HepG2 (cell line): ENCODE measurements around the gene ZDHHC9. TPM values are rescaled to one million over a fixed set of nuclear protein-coding genes. Genes with fewer than 3 reads are reported as not detected.

ENCODE experiments used
- DNMT1 ChIP-seq: sonication (generic); formaldehyde crosslinking; IDR thresholded peaks from 2 replicates; pipeline ENCODE4 v1.5.1; 2020; ENCODE audit warnings: mild to moderate bottlenecking, missing genetic modification reagents
- FOXJ3 ChIP-seq: sonication (generic); formaldehyde crosslinking; IDR thresholded peaks from 2 replicates; pipeline ENCODE4 v1.4.0; 2020; ENCODE audit warnings: missing genetic modification reagents, mild to moderate bottlenecking, borderline replicate concordance
- GABPA ChIP-seq, 2 experiments: IDR thresholded peaks; 2 replicates each; pipeline ENCODE4 v1.6.1; 2011 to 2016; ENCODE audit warnings: low read depth in 2 of 2, low read length in 1 of 2, missing biosample characterization in 1 of 2, missing genetic modification characterization in 1 of 2
- HNF4A ChIP-seq: sonication (generic); formaldehyde crosslinking; IDR thresholded peaks from 2 replicates; pipeline ENCODE4 v1.4.0; 2020; ENCODE audit warnings: missing genetic modification reagents
- HOXD1 ChIP-seq: sonication (generic); formaldehyde crosslinking; IDR thresholded peaks from 2 replicates; pipeline ENCODE4 v1.5.0; 2020; ENCODE audit warnings: missing genetic modification reagents
- KDM4B ChIP-seq: sonication (generic); formaldehyde crosslinking; IDR thresholded peaks from 2 replicates; pipeline ENCODE4 v1.4.0; 2020; ENCODE audit warnings: missing genetic modification reagents
- NFATC3 ChIP-seq: sonication (generic); formaldehyde crosslinking; IDR thresholded peaks from 2 replicates; pipeline ENCODE4 v1.5.1; 2020; ENCODE audit warnings: mild to moderate bottlenecking, missing genetic modification reagents
- RFX5 ChIP-seq: IDR thresholded peaks from 2 replicates; pipeline ENCODE4 v1.6.1; 2011; ENCODE audit warnings: low read depth, low read length, improper control_type of control experiment
- SALL1 ChIP-seq: sonication (generic); formaldehyde crosslinking; IDR thresholded peaks from 2 replicates; pipeline ENCODE4 v1.8.0; 2022; ENCODE audit warnings: mild to moderate bottlenecking, missing genetic modification reagents
- TCF7L2 ChIP-seq: IDR thresholded peaks from 2 replicates; pipeline ENCODE4 v1.6.1; 2011; ENCODE audit warnings: mild to moderate bottlenecking, low read depth, low read length, moderate library complexity
- TEAD3 ChIP-seq: optimal IDR thresholded peaks from 2 replicates; pipeline ENCODE3; 2016; ENCODE audit warnings: borderline replicate concordance
- ZBTB7A ChIP-seq: sonication (generic); formaldehyde crosslinking; IDR thresholded peaks from 2 replicates; pipeline ENCODE4 v1.8.0; 2022; ENCODE audit warnings: mild to moderate bottlenecking, missing genetic modification reagents
- ZMAT3 ChIP-seq: sonication (generic); formaldehyde crosslinking; conservative IDR thresholded peaks from 2 replicates; pipeline ENCODE4 v1.7.0; 2021; ENCODE audit warnings: missing genetic modification reagents
- ZNF292 ChIP-seq: sonication (generic); formaldehyde crosslinking; IDR thresholded peaks from 2 replicates; pipeline ENCODE4 v1.8.1; 2022; ENCODE audit warnings: mild to moderate bottlenecking, low read depth, missing genetic modification reagents, borderline replicate concordance
- ZNF317 ChIP-seq: sonication (generic); formaldehyde crosslinking; IDR thresholded peaks from 2 replicates; pipeline ENCODE4 v1.5.0; 2020; ENCODE audit warnings: mild to moderate bottlenecking, missing genetic modification reagents
- ZNF383 ChIP-seq: sonication (generic); formaldehyde crosslinking; IDR thresholded peaks from 2 replicates; pipeline ENCODE4 v1.4.0; 2020; ENCODE audit warnings: missing genetic modification reagents, mild to moderate bottlenecking, borderline replicate concordance
- ZNF615 ChIP-seq: sonication (generic); formaldehyde crosslinking; IDR thresholded peaks from 2 replicates; pipeline ENCODE4 v1.5.0; 2020; ENCODE audit warnings: mild to moderate bottlenecking, missing genetic modification reagents, borderline replicate concordance
- ZSCAN22 ChIP-seq: sonication (generic); formaldehyde crosslinking; IDR thresholded peaks from 2 replicates; pipeline ENCODE4 v1.4.0; 2020; ENCODE audit warnings: mild to moderate bottlenecking, missing genetic modification reagents
- polyA plus RNA-seq, 8 experiments: library from polyadenylated mRNA; depleted of rRNA in 3 of 8; stranded (reverse) in 7 of 8; unstranded in 1 of 8; fragments of >200 nt; fragmentation: Illumina TruSeq in 4 of 8; extraction: Trizol in 4 of 8; gene quantifications; 2 replicates each; pipeline versions ENCODE4 v1.2.1 to v1.2.3, GENCODE V29; 2011 to 2016; ENCODE audit warnings: low read depth in 4 of 8, missing spikeins in 1 of 8, mixed read lengths in 1 of 8; ENCODE audit not compliant: insufficient read depth in 1 of 8
- total RNA-seq, 5 experiments: library from RNA; depleted of rRNA; stranded (reverse); fragments of >200 nt; fragmentation: Illumina TruSeq; extraction: Trizol; gene quantifications; 2 replicates each; pipeline ENCODE4 v1.2.3, GENCODE V29; 2016; ENCODE audit warnings: low read depth in 1 of 5
- TF ChIP-seq, protein P1 (sequence below): sonication (generic); IDR thresholded peaks from 2 replicates; pipeline ENCODE4 v1.6.1; 2016; ENCODE audit warnings: low read depth, borderline replicate concordance
- TF ChIP-seq, protein P2 (sequence below): IDR thresholded peaks from 2 replicates; pipeline ENCODE4 v1.6.1; 2016; ENCODE audit warnings: missing compliant biosample characterization, missing genetic modification reagents, borderline replicate concordance
- TF ChIP-seq, protein P3 (sequence below): IDR thresholded peaks from 2 replicates; pipeline ENCODE4 v1.6.1; 2016
- TF ChIP-seq, protein P4 (sequence below): sonication (generic); formaldehyde crosslinking; IDR thresholded peaks from 2 replicates; pipeline ENCODE4 v1.8.0; 2022; ENCODE audit warnings: missing genetic modification reagents, mild to moderate bottlenecking, borderline replicate concordance
- TF ChIP-seq, protein P5 (sequence below): sonication (generic); formaldehyde crosslinking; IDR thresholded peaks from 2 replicates; pipeline ENCODE4 v1.5.0; 2020; ENCODE audit warnings: missing genetic modification reagents

Gene ZDHHC9
- total and polyA plus RNA-seq, 2 of the 13 experiments (the other 11 are each of a cell fraction or from before 2014, with no cell fraction given), result 28.3 to 53.1 TPM

DNA sequence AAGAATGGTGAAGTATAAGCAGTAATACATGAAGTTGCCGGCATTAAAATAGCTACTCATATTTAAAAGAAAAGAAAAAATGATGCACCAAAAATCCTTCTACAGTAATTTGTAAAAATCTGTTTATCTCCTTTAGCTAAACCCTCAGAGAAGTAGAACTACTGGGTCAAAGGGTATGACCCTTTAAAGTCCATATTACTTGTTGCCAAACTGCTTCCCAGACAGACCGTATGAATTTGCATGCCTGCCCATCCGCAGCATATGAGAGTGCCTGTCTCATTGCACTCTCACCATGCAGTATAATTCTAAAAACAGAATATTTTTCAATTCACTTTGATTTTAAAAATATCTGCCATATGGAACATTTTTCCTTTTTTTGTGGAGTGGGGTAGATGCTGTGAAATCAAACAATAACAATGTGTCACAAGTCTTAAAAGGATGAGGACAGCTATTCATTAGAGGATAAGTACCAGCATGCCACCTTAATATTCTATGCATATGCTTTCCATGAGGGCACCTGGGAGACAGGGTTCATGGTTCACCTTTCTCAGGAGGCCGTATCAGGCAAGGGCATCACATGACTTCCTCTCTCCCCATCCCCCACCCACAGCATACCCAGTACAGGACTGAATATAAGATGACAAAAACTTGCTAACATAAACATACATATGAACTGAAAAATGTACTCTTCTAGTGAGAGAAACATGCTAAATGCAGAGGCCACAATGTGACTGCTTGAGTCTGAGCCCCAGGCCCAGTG, 17.8 kb downstream of the ZDHHC9 start (continued):
- peak; percentile 51 for TF ChIP-seq SALL1 (CRISPR knock-in tag)
- TF ChIP-seq TEAD3 (CRISPR knock-in tag), result peak; percentile 33
- TF ChIP-seq ZNF292, result no peak
- TF ChIP-seq TCF7L2, result no peak
- TF ChIP-seq, protein P1, sequence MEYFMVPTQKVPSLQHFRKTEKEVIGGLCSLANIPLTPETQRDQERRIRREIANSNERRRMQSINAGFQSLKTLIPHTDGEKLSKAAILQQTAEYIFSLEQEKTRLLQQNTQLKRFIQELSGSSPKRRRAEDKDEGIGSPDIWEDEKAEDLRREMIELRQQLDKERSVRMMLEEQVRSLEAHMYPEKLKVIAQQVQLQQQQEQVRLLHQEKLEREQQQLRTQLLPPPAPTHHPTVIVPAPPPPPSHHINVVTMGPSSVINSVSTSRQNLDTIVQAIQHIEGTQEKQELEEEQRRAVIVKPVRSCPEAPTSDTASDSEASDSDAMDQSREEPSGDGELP, result no peak
- TF ChIP-seq, protein P2, sequence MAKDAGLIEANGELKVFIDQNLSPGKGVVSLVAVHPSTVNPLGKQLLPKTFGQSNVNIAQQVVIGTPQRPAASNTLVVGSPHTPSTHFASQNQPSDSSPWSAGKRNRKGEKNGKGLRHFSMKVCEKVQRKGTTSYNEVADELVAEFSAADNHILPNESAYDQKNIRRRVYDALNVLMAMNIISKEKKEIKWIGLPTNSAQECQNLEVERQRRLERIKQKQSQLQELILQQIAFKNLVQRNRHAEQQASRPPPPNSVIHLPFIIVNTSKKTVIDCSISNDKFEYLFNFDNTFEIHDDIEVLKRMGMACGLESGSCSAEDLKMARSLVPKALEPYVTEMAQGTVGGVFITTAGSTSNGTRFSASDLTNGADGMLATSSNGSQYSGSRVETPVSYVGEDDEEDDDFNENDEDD (CRISPR knock-in tag), result peak; percentile 33; the same call in 1 of the 2 replicates
- TF ChIP-seq, protein P3, sequence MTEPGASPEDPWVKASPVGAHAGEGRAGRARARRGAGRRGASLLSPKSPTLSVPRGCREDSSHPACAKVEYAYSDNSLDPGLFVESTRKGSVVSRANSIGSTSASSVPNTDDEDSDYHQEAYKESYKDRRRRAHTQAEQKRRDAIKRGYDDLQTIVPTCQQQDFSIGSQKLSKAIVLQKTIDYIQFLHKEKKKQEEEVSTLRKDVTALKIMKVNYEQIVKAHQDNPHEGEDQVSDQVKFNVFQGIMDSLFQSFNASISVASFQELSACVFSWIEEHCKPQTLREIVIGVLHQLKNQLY (CRISPR knock-in tag), result peak; percentile 47; the same call in 1 of the 2 replicates
- TF ChIP-seq HNF4A (CRISPR knock-in tag), result peak; percentile 68
- no peak for TF ChIP-seq ZNF383 (CRISPR knock-in tag)
- TF ChIP-seq ZMAT3 (CRISPR knock-in tag), result no peak
- no peak for TF ChIP-seq FOXJ3
- no peak for TF ChIP-seq ZSCAN22 (CRISPR knock-in tag)
- TF ChIP-seq NFATC3, result no peak
- no peak for TF ChIP-seq ZNF317 (CRISPR knock-in tag)
- TF ChIP-seq, protein P4, sequence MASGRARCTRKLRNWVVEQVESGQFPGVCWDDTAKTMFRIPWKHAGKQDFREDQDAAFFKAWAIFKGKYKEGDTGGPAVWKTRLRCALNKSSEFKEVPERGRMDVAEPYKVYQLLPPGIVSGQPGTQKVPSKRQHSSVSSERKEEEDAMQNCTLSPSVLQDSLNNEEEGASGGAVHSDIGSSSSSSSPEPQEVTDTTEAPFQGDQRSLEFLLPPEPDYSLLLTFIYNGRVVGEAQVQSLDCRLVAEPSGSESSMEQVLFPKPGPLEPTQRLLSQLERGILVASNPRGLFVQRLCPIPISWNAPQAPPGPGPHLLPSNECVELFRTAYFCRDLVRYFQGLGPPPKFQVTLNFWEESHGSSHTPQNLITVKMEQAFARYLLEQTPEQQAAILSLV (CRISPR knock-in tag), result no peak
- TF ChIP-seq KDM4B, result no peak
- TF ChIP-seq, protein P5, sequence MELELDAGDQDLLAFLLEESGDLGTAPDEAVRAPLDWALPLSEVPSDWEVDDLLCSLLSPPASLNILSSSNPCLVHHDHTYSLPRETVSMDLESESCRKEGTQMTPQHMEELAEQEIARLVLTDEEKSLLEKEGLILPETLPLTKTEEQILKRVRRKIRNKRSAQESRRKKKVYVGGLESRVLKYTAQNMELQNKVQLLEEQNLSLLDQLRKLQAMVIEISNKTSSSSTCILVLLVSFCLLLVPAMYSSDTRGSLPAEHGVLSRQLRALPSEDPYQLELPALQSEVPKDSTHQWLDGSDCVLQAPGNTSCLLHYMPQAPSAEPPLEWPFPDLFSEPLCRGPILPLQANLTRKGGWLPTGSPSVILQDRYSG (CRISPR knock-in tag), result no peak
- TF ChIP-seq RFX5, result no peak
- no peak for TF ChIP-seq GABPA (IDR thresholded peaks at IDR 0.05; ENCODE audit: low read depth, low read length)
- peak; percentile 39; the same call in 1 of the 2 replicates for TF ChIP-seq GABPA (CRISPR knock-in tag; IDR thresholded peaks at IDR 0.05; ENCODE audit: low read depth)
- no peak for TF ChIP-seq HOXD1 (CRISPR knock-in tag)
- no peak for TF ChIP-seq ZNF615 (CRISPR knock-in tag)
- no peak for TF ChIP-seq DNMT1 (CRISPR knock-in tag)
- TF ChIP-seq ZBTB7A, result no peak
